SK-N-SH treated with all-trans-retinoic acid at 6 μM for 48 hours (cell line): ENCODE results near the gene MAST4.

ENCODE experiments used
- PATZ1 ChIP-seq: fragments of 250-450 bp; sonication (Bioruptor Pico); IDR thresholded peaks from 2 replicates; pipeline ENCODE4 v1.8.0; 2020; ENCODE audit warnings: mild to moderate bottlenecking, moderate library complexity, borderline replicate concordance
- ZNF8 ChIP-seq: fragments of 450-650 bp; formaldehyde crosslinking; IDR thresholded peaks from 2 replicates; pipeline ENCODE4 v1.5.0; 2020; ENCODE audit warnings: mild to moderate bottlenecking, moderate library complexity

- TF ChIP-seq ZNF8 (CRISPR knock-in tag) (no peak), PATZ1 (no peak)
Observed at GRCh38 chr5:67021521-67021920, 425.3 kb downstream of the MAST4 start.
